CD4-positive, alpha-beta T cell treated with Interleukin-2 at 100 ng/mL for 4 hours (primary cell): Measurements from ENCODE around the gene SERINC5.
A peak's percentile ranks its signal among the peaks of the same experiment; 100 is the strongest.

Source experiments
- DNase-seq: peaks from one replicate; pipeline ENCODE4 v3.0.0-alpha.2; 2020; ENCODE audit warnings: low spot score

Gene SERINC5

DNA sequence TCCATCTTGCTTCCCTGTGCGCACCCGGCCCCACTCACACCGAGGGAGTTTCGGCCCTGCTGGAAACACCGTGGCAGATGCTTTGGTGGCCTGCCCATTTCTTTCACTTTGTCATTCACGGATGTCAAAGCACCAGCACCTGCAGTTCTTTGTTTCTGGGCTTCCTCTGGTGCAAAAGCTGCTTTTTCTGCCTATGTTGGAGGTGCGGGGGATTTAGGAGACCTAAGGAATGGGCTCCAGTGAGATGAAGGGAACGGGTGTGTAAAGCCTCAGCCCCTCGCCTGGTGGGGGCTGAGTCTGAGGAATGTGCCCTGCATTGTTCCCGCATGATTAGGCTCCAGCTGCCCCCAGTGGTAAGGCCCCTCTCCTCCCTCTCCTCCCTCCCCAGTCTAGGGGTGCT is 158.4 kb downstream of the SERINC5 start:
- no peak for DNase-seq

DNA sequence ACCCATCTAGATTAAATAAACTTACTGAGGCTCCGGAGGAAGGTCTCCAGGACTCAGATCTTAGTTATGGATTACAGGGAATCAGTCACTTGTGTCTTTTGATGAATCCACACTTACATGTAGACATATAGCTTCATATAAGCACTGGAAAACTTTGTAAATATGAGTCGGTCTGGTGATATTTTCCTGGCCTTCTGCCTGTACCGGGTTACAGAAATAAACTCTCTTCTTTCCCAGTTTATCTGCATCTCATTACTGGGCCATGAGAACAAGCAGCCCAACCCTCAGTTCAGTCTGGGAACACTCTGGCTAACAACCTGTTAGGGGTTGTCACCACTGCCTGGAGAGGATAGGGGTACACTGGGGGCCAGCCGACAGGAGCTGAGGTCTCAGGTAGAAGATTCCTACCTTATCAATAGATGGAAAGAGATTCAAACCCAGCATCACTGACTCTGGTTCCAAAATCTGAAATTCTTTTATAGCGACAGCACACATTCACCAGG is 161.6 kb downstream of the SERINC5 start:
- no peak for DNase-seq

DNA sequence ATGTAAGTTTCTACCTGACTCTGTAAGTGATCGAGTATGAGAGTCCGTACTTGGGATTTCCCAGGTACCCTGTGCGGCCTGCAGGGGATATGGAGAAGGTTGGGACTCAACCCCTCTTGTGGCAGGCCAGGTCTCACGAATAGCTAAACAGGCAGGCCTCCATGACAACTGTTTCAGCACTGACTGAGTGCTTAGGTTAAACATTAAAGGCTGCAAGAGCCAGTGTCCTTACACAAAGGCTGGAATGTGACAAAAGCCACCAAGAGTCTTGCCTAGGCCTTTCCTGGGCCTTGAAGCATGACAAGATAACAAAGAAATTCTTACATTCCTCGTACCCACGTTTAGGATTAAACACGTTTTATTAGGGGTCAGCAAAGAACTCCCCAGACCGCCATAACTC is 162.1 kb downstream of the SERINC5 start:
- no peak for DNase-seq

DNA sequence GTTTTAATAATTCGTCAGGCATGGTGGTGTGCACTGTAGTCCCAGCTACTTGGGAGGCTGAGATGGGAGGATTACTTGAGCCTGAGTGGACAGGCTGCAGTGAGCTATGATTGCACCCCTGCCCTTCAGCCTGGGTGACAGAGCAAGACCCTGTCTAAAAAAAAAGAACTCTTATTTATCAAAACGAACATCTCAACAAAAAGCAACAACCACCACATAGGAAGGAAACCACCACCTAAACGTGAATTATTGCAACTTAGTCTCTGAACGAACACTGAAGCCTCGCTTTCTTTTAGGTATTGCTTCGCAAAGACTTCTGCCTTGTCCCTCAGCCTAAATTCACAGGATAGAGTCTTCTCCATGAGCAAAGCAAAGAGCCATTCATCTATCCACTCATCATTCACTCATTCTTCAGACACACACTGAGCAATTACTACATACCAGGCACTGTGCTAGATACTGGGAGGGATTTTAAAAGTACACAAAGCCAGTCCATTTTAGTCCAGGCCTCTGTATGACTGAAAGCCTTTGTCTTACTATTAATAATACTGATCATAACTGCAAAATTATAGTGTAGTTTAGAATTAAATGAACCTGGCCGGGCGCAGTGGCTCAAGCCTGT is 163.3 kb downstream of the SERINC5 start:
- peak; percentile 12 for DNase-seq

DNA sequence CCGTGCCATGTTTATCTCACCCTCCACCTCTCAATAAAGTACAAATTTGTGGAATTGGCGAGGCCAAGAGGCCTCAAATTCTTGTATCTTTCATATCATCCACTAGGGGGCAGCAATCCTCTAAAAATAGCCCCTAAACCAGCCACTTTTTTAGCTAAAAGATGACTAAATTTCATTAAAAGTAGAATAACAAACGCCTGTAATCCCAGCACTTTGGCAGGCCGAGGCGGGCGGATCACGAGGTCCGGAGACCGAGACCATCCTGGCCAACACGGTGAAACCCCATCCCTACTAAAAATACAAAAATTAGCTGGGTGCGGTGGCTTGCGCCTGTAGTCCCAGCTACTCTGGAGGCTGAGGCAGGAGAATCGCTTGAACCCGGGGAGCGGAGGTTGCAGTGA is 164.1 kb downstream of the SERINC5 start:
- peak; percentile 78 for DNase-seq

DNA sequence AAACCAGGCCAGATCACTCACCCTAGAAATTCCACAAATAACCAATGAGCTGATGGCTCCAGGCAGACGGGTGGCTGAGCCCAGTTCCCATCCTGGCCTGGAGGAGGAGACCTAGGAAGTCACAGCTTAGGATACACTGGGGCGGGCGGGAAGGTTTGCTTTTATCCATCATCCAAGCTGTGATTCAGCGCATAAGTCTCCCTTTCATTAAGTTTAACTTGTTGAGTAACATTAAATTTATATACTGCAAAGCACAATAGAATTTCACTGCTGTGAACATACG is 165.0 kb downstream of the SERINC5 start:
- no peak for DNase-seq

DNA sequence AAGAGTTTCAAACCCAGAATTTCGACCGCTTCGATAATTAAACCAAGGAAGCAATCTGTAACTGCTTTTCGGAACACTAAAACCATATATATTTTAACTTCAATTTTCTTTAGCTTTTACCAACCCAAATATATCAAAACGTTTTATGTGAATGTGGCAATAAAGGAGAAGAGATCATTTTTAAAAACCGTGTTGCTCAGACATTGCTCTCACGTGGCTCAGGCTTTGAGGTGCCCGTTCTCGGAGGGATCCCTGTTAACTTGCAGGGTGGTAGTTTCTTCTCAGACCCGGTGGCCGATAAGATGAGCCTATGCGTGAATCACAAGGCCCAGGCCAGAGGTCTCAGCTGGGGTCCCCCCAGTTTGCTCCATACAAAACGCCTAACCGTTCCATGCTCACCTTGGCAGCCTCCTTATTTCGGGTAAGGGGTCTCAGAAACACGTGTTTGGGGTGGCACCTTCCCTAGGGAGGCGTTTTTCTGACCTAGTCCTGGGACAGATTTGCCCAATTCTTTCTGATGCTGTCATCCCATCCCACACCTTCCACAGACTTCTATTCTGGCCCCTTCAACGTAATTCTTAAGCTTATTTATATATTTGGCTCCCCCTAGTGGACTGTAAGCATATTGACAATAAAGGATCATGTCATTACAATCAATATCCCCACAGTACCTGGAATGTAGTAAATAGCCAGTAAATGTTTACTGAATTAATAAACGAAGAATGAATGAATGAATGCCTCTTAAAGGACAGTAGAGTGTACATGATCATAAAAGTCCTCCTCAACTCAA is 172.6 kb downstream of the SERINC5 start:
- DNase-seq: peak; percentile 58

DNA sequence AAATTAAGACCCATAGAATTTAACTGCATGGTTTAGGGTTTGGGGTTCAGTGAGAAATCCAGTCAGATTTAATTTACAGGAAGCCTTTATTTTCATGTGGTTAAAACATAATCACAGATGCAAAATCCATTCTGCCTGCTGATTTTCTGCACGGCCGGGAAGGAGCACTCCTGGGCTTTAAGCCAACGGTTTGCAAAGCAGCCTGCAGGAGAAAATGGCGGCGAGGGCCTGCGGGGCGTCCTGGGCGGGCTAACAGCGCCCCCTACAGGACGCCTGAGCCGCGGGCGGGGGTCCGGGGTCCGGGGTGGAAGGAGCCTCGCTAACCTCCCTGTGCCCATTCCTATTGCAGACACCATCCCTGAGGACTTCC is 173.1 kb downstream of the SERINC5 start:
- peak; percentile 48 for DNase-seq

DNA sequence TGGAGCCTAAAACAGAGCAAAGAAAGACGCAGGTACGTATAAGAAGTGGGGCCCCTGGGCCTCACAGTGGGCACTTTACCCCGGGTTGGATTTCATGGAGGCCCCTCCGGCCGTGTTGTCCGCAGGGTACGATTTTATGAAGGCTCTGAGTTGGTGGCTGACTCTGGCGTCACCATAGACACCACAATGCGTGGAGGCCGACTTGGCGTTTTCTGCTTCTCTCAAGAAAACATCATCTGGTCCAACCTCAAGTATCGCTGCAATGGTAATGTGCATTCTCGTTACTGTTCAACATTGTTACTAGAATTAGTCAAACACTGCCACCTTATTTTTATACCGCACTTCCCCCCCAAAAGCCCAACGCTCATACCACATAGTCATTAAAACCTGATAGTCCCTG is 173.6 kb downstream of the SERINC5 start:
- no peak for DNase-seq

DNA sequence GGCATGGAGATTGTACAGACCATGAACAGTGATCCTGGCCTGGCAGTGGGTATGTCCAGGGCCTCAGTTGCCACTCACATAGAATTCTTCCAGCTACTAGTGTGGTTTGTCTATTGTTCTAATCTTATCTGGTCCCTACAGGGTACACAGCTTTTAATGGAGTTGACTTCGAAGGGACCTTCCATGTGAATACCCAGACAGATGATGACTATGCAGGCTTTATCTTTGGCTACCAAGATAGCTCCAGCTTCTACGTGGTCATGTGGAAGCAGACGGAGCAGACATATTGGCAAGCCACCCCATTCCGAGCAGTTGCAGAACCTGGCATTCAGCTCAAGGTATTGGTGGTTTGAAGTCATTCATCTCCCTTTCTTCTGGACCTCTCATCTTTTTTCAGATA is 176.9 kb downstream of the SERINC5 start:
- no peak for DNase-seq

DNA sequence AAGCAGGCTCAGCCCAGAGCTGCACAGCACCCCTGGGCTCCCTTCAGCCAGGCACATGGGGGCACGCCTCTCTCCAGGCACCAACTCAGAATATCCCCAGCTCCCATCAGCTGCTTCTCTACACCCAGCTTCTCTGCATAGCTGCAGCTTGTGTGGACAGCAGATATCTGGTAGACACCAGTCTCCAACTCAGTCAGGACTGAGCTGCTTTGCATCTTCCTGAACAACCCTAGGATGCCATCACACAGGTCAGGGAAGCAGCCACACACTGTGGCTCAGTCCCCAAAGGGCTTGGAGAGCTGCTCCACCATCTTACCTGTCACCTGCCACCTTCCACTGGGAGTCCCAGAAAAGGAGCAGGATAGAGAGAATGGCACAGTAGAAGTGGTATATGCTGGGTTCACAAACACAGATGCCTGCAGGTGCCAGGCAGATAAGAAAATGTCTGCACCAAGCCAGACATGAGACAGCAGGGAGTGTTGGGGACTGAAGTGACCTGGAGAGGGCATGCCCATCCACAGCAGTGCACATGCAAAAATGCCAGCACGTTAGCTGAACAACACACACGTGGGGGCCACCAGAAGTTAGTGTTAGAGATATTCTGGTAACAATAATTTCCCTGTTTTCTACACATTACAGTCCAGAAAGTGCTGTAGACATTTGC is 178.7 kb downstream of the SERINC5 start:
- DNase-seq: no peak

DNA sequence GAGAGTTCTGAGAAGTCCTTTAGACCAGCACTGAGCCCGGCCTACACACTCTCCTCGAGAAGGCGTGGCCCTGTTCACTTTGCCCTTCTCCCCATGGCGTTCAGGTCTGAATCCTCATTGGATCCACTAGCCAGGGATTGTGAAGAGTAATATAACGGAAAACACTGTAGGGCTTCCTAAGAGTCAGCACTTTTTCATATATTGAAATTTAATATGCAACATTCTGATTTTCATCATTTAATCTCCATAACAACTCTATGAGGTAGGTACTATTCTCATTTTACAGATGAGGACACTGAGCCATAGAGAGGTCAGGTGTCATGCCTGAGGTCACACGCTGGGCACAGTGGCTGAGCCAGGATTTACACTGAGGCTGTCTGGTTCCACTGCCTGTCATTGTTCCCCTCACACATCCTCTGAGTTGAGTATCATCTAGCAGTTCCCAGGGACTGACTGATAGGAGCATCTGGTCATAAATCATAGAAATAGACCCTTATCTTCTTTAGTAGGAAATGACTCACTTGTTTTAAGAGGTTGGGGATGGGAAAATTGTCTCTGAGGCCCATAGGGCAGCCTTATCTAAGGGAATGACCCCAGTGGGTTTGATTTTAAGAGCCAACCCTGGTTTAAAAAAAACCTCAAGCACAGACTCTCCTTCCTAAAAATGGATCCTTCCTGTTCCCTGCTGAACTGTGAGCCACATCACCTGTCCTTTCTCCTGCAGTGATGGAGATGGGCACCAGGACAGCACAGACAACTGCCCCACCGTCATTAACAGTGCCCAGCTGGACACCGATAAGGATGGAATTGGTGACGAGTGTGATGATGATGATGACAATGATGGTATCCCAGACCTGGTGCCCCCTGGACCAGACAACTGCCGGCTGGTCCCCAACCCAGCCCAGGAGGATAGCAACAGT is 179.5 kb downstream of the SERINC5 start:
- no peak for DNase-seq

DNA sequence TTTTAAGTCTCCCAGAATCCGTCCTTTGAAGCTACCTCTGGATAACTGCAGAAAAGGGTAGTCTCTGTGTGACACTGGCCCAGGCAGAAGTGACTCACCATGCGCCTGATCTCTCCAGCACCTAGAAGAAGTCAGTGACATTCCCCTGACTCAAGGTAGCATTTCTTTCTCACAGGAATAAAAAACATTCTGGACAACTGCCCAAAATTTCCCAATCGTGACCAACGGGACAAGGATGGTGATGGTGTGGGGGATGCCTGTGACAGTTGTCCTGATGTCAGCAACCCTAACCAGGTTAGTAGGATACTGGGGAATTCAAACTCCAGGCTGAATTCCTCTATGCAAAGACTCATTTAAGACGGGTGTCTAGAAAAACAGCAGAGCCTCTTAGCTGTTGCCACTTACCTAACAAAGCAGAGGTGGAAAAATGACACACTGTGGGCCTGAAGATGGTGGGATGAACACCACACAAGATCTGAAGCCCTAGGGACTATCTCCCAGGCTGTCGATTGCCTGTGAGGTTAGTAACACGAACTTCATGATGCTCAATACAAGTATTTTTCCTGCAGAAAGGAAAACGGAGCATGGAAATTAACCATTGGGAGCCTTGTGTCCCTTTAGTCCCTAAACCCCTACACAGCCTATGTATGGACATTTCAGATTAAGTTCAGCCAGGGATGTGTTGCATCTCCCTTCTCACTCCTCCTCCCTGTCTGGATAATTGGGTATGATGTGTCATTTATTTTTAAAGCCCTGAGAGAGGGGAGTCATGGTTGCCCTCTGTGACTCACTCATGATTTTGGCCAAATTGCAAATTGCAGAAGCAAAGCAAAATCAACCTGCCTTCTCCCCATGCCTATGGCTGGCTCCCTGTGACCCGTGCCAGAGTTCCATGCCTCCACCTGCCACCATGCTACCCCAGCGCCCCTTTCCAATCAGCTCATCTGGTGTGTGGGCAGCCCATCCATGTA is 183.5 kb downstream of the SERINC5 start:
- DNase-seq: no peak

DNA sequence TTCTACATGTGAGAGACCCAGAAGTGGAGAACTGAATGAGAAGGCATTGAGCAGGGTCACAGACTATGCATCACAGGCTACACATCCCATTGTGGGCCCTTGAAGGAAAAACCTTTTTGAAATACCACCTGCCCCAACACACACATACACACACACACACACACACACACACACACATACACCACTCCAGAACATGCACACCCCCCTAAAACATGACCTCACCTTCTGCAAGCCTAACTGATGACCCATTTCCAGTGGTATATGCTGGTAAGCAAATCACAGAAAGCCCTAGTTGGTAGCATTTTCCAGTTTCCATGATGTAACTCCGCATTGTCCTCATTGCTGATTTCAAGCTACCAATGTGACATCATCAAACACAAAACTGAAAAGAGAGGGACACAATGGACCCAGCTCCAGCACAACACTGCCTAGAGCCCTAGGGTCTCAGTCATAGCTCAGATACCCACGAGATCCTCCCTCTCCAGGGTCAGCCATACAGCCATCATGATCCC is 184.3 kb downstream of the SERINC5 start:
- no peak for DNase-seq

DNA sequence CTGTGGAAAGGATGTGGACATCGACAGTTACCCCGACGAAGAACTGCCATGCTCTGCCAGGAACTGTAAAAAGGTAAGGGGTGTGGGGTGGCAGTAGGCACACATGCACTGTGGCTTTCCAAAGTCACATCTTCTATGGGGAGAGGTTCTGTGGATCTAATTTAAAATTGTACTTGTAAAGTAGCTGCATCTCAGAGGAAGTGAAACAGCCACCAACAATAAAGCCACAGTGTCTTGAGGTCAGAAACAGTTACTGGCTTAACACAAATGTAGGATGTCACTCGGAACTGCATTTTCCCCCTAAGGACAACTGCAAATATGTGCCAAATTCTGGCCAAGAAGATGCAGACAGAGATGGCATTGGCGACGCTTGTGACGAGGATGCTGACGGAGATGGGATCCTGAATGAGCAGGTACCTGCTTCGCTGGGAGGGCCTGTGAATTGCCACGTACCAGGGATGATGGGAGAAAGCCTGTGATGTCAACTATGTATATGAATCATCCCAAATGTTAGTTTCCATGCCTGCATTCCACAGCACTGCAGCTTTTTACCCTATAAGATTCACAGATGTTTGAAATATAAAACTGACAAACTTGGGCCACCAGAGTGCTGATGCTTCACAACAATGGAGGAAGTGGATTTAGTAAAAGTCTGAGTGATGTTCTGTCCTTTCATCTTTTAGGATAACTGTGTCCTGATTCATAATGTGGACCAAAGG is 185.4 kb downstream of the SERINC5 start:
- no peak for DNase-seq

DNA sequence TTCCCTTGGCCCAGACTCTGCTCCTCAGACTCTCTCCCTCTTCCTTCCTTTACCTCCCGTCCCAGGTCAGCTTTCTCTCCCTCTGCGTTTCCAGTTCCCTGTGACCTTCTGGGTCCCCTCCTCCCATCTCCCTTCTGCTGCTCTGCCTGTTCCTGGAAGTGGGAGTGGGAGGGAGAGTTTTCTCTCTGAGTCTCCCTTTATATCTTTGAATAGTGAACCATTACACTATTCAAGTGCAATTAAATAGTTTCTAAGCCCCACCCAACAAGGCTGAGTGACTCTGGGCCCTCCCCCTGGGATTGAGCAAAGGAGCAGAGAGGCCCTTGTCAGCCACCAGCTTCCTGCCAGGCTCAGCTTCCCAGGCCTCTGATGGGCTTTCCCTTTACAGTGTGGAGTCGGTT is 185.9 kb downstream of the SERINC5 start:
- no peak for DNase-seq

DNA sequence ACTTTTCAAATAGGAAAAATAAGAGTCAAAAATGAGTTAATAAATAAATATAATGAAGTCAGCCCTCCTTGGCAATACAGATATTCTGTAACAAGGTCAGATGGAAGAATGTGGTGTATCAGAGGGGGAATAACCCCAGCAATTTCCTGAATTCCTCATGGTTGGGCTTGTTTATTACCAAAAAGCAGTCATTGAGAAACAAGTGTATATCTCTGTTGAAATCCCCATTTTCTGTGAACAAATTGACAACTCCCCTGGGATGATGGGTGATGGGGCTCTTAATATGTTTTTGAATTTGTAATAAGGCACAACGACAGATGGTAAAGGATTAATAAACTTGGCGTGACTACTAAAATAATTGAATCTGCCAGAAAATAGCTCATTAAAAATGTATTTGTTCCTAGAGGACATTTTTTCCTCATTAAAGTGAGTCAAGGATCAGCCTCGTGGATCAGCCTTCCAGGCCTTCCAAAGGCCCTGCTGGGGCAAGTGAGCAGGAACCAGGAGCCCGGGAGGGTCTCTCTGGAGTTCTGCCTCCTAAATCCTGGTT is 186.5 kb downstream of the SERINC5 start:
- no peak for DNase-seq

DNA sequence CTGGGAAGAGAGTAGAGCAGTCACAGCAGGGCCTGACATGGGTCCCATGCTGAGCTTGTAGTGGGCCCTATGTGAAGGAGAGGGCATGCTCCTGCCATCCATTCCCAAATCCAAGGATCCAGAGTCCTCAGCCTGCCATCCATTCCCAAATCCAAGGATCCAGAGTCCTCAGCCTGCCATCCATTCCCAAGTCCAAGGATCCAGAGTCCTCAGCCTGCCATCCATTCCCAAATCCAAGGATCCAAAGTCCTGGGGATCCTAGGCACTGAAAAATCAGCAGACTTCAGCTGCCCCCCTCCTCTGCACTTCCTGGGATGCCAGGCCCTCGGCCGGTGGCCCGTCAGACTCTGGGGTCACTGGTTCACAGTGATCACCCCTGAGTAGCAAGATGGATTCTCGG is 187.1 kb downstream of the SERINC5 start:
- no peak for DNase-seq

DNA sequence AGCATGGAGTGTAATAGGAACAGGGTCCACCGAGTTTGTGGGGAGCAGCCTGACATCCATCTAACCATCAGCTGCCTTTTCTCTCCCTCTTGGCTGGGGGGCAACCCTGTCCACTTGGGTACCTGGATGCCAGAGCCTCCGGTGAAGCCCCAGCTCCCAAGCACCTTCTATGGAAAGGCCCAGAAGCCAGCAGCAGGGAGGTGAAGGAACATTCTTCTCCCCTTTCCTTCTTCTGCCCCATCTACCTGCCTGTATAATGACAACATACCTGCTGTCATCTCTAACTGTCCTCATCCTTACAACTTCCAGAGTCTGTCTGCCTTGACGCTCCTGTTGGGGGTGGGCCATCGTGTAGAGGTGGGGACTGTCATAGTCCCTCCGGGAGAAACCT is 187.6 kb downstream of the SERINC5 start:
- DNase-seq: no peak
